Measurements from ENCODE around the gene TIMP2. TPM values are rescaled to one million over a fixed set of nuclear protein-coding genes. Genes with fewer than 3 reads are reported as not detected.

Gene TIMP2
- total and polyA plus RNA-seq, 2 of the 8 experiments (the other 6 are each of a cell fraction or from before 2014, with no cell fraction given), result 18.2 to 43.3 TPM

GRCh38 chr17:78944956-78945355 lies 19.8 kb upstream of the TIMP2 start:
- Histone ChIP-seq H3K27ac (ENCODE audit: low read depth, low read length) (no peak overlapping the region), H3K79me2 (ENCODE audit: control insufficient read depth in 1 of 2, insufficient read depth in 2 of 2, low read length in 2 of 2) (no peaks in the 10 kb centered on the region), H4K8ac (ENCODE audit: extremely low read depth, insufficient read depth, low read length) (no peak overlapping the region; the same call in 1 of the 2 replicates), H2BK12ac (ENCODE audit: low read depth, low read length) (no peak overlapping the region), H3K9me3 (ENCODE audit: insufficient read depth in 2 of 2, low read depth in 1 of 2, low read length in 1 of 2) (peaks cover 0 to 1% of the 10 kb centered on the region in 2 experiments; a peak in 1 of 4 replicates), H2AK5ac (ENCODE audit: low read depth, low read length) (no peak overlapping the region), H3K4ac (replicated peaks; ENCODE audit: insufficient read length, low read depth, low read length) (no peak overlapping the region), H3K14ac (ENCODE audit: insufficient read length) (no peak overlapping the region), H2BK20ac (ENCODE audit: low read length) (no peak overlapping the region), H3K4me1 (replicated peaks in 1 of 4; ENCODE audit: control insufficient read depth in 3 of 4, insufficient read depth in 4 of 4, low read length in 3 of 4) (no peaks in the 10 kb centered on the region), H3K18ac (ENCODE audit: extremely low read depth, low read length) (no peak overlapping the region), H3K36me3 (ENCODE audit: control insufficient read depth in 2 of 4, insufficient read depth in 4 of 4, low read length in 3 of 4) (no peaks in the 10 kb centered on the region), H3K27me3 (replicated peaks in 1 of 4; ENCODE audit: control insufficient read depth in 3 of 4, extremely low read depth in 1 of 4, insufficient read depth in 3 of 4, low read length in 3 of 4) (no peaks in the 10 kb centered on the region), H4K20me1 (replicated peaks in 1 of 2; ENCODE audit: control insufficient read depth in 1 of 2, insufficient read depth in 2 of 2, low read length in 2 of 2) (peaks cover 0 to 1% of the 10 kb centered on the region in 2 experiments), H4K5ac (ENCODE audit: insufficient read length, low read depth, low read length) (no peak overlapping the region), H3K56ac (replicated peaks; ENCODE audit: insufficient read length, low read depth, low read length) (no peak overlapping the region), H3K23me2 (ENCODE audit: low read depth, low read length) (no peaks in the 10 kb centered on the region), H4K91ac (replicated peaks; ENCODE audit: insufficient read length, low read length) (no peak overlapping the region), H2BK15ac (ENCODE audit: low read length) (no peak overlapping the region), H2AFZ (ENCODE audit: low read length) (no peak overlapping the region), H2BK5ac (ENCODE audit: low read depth, low read length) (no peak overlapping the region), H3K4me3 (ENCODE audit: extremely low read depth in 1 of 4, insufficient read depth in 2 of 4, low read depth in 3 of 4, low read length in 4 of 4) (no peak overlapping the region), H3K9ac (replicated peaks in 1 of 4; ENCODE audit: extremely low read depth in 1 of 4, low read depth in 3 of 4, low read length in 3 of 4) (no peak overlapping the region), H3K79me1 (ENCODE audit: low read depth, low read length) (no peaks in the 10 kb centered on the region), H3K23ac (ENCODE audit: insufficient read length) (no peak overlapping the region), H3K4me2 (ENCODE audit: insufficient read depth in 1 of 2, low read depth in 2 of 2, low read length in 2 of 2) (no peak overlapping the region), H2BK120ac (replicated peaks; ENCODE audit: low read depth, low read length) (no peak overlapping the region)
- WGBS, 2 experiments (ENCODE audit: extremely low coverage in 1 of 2, insufficient coverage in 1 of 2, insufficient read length in 1 of 2, insufficient replicate concordance in 2 of 2, low coverage in 1 of 2, low lambda C conversion rate in 2 of 2, missing lambda C conversion rate in 1 of 2), result 81% methylated on average over 9 of the region's 10 CpGs; no CpG with 5 or more reads in 1 of the 2 experiments
- FAIRE-seq (no peak), DNase-seq (ENCODE audit: low read depth in 1 of 2, low spot score in 2 of 2) (no peak)
- CTCF ChIA-PET (ENCODE audit: partially characterized antibody), result interaction anchor here (1.2 kb wide), 1 partner anchor 8 kb away, joined by 3 read pairs; no protein-coding TSS in a partner anchor
- POLR2A ChIA-PET (ENCODE audit: partially characterized antibody), result interaction anchor here (0.9 kb wide), 1 partner anchor 222 kb away, joined by 4 read pairs; no protein-coding TSS in a partner anchor
- TF ChIP-seq KDM4A (IDR thresholded peaks at IDR 0.05; ENCODE audit: low read depth, low read length, severe bottlenecking) (no peak), PHF8 (conservative IDR thresholded peaks at IDR 0.05; ENCODE audit: low read depth, low read length) (no peak), SP1 (IDR thresholded peaks at IDR 0.05; ENCODE audit: low read depth, low read length) (no peak), GABPA (IDR thresholded peaks at IDR 0.05; ENCODE audit: borderline replicate concordance, insufficient read depth, low read length) (no peak), SIRT6 (IDR thresholded peaks at IDR 0.05; ENCODE audit: low read length) (no peak), RNF2 (IDR thresholded peaks at IDR 0.05; ENCODE audit: borderline replicate concordance, low read depth, low read length, missing control alignments, poor library complexity, severe bottlenecking) (no peak), SP2 (IDR thresholded peaks at IDR 0.05; ENCODE audit: low read length) (no peak), NANOG (IDR thresholded peaks at IDR 0.05; ENCODE audit: insufficient read depth, low read depth, low read length, poor library complexity, severe bottlenecking) (no peak), NRF1 (IDR thresholded peaks at IDR 0.05; ENCODE audit: low read depth, low read length) (no peak), BACH1 (IDR thresholded peaks at IDR 0.05; ENCODE audit: low read length) (no peak), RBBP5 (IDR thresholded peaks at IDR 0.05; ENCODE audit: borderline replicate concordance, low read depth, low read length) (no peak), HDAC2 (IDR thresholded peaks at IDR 0.05; ENCODE audit: borderline replicate concordance in 1 of 2, low read depth in 2 of 2, low read length in 2 of 2) (no peak), EZH2 (IDR thresholded peaks at IDR 0.05; ENCODE audit: low read depth, low read length, severe bottlenecking) (no peak)

Data from H1 (cell line).